Endometrial microvascular endothelial cells (primary cell): ENCODE data around the gene PURA. TPM values are rescaled to one million over a fixed set of nuclear protein-coding genes. Genes with fewer than 3 reads are reported as not detected.

Experiments used
- in situ Hi-C: cut with HindIII; loops from 2 replicates; pipeline ENCODE4 v1.10.0; 2017; ENCODE audit warnings: low sequenced_read_pairs, low pct_unique_long_range_greater_than_20kb; ENCODE audit errors: inconsistent ontology term
- total RNA-seq: library from RNA; depleted of rRNA; stranded (reverse); fragments of >200 nt; gene quantifications from one replicate; pipeline ENCODE4 v1.2.3, GENCODE V29; 2015; ENCODE audit errors: inconsistent ontology term

Gene PURA
- 5.1 TPM for total RNA-seq

GRCh38 chr5:140113699-140114263, at the start of gene PURA:
TSS of gene PURA (plus strand) at chr5:140114109. CDS start at chr5:140114182, 73 bp downstream.
- in situ Hi-C loops, result no loop called here

DNA sequence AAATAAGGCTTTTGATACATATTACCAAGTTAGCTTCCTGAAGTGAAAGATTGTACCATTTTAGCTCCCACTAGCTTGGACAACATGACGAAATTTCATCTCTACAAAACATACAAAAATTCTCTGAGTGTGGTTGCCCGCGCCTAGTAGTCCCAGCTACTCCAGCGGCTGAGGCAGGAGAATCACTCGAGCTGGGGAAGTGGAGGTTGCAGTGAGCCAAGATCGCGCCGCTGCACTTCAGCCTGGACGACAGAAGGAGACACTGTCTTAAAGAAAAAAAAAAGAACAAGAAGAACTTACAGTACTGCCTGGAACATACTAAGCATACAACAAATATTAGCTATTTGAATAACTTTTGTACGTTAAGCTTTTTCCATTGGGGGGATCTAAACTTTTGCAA, 41.1 kb upstream of the PURA start:
- in situ Hi-C loops, result no loop called here

GRCh38 chr5:140073296-140073695, 40.6 kb upstream of the PURA start:
- in situ Hi-C loops, result no loop called here

- in situ Hi-C loops, result no loop called here
These were observed 38.5 kb upstream of the PURA start for GRCh38 chr5:140075371-140075770.

GRCh38 chr5:140076142-140076541, 37.8 kb upstream of the PURA start:
- in situ Hi-C loops, result no loop called here

GRCh38 chr5:140076788-140077187, 37.1 kb upstream of the PURA start:
- in situ Hi-C loops, result no loop called here

DNA sequence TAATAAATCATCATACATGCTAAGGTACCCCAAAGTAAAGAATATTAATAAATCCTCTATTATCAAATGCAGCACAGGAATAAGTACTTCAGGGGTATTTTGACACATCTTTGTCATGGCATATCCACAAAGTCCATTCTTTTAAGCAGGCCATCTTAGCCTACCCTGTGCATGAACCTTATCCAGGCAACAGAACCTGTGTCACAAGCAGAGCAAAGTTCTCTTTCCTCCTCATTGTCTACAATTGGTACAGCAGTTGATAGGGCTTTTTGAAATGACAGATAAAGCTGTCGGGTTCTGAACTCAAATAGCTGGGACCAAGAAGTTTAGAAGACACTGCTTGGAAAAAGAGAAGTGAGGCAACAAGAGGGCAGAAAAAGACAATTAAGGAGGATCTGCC, 30.8 kb upstream of the PURA start:
- in situ Hi-C loops, result no loop called here

GRCh38 chr5:140083650-140084049, 30.3 kb upstream of the PURA start:
- in situ Hi-C loops, result no loop called here

- in situ Hi-C loops, result no loop called here
These were observed 29.4 kb upstream of the PURA start for GRCh38 chr5:140084541-140084940.

GRCh38 chr5:140090251-140090650, 23.7 kb upstream of the PURA start:
- in situ Hi-C loops, result no loop called here

DNA sequence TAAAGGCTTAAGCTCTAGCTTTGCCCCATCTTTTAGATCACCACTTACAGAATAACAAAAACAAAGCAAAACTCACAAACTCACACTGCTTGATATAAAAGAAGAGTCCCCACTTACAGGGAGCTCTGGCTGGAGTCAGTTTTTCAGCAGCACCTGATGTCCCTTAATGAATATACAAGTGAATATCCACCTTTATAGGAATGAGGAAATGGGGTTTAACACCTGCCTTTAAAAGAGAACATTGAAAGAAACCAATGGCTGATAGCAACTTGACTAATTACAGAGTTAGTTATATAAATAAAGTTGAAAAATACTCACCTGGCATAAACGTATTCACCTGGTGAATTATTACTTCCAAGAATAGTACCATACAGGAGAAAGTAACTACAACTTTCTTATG, 20.7 kb upstream of the PURA start:
- in situ Hi-C loops, result no loop called here

GRCh38 chr5:140093866-140094265, 20.0 kb upstream of the PURA start:
- in situ Hi-C loops, result no loop called here

DNA sequence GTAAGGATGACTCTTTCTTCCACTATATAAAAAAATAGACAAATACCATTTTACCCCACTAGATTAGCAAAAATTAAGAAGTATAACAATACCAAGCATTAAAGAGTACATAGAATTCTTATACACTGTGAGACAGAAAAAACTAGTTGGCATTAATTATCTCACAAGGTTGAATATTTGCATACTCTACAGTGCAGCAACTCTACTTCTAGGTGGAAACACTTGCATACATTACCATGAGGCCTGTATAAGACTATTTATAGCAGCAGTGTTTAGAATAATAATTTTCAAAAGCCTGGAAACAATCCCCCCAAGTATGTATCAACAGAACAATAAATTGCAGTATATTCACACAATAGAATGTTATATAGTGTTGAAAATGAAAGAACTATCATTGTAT, 19.0 kb upstream of the PURA start:
- in situ Hi-C loops, result no loop called here

GRCh38 chr5:140101179-140101578, 12.7 kb upstream of the PURA start:
- in situ Hi-C loops, result no loop called here

GRCh38 chr5:140103154-140103553, 10.8 kb upstream of the PURA start:
- in situ Hi-C loops, result no loop called here

GRCh38 chr5:140104100-140104499, 9.8 kb upstream of the PURA start:
- in situ Hi-C loops, result no loop called here

- in situ Hi-C loops, result no loop called here
These were observed 7.8 kb upstream of the PURA start for GRCh38 chr5:140106101-140106500.

DNA sequence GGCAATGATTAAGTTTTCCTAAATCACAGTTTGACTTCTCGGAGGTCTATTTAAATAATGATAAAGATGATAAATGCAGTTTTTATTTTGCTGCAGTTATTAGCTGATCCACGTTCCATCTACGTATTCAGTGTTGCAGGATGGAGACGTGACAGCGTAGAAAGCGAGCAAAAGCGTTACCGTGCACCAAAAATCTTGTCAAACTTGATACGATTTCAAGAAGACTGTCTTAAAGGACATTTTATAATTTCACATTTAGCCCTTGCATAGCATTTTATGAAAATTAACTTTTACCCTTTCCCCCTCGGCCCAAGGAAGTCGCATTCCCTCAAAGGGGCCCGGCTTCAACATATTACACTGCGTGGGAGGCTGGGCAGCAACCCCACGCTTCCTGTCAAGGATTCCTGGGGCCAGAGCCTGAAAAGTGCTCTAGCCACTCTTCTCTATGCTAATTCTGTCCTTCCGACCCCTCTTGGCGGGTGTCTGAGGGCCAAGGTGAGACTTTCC, 7.1 kb upstream of the PURA start:
- in situ Hi-C loops, result no loop called here

GRCh38 chr5:140107312-140108092, 6.4 kb upstream of the PURA start:
- in situ Hi-C loops, result no loop called here
